Activated naive CD4-positive, alpha-beta T cell treated with anti-CD3 and anti-CD28 coated beads for 36 hours (primary cell): ENCODE results near the gene SUGP2. TPM values are rescaled to one million over a fixed set of nuclear protein-coding genes. Genes with fewer than 3 reads are reported as not detected.

Experiments
- CTCF ChIA-PET: fragments of 350-600 bp; sonication (Branson Sonifier 250); formaldehyde crosslinking; loops from one replicate; lab custom pipeline; 2021; ENCODE audit warnings: antibody characterized with exemption; lab: Charles Lee
- DNase-seq: peaks from one replicate; pipeline ENCODE4 v3.0.0-alpha.2; 2020
- H3K27ac Mint-ChIP-seq: one replicate; pipeline ENCODE4 v1.8.0; 2021; ENCODE audit warnings: mild to moderate bottlenecking, mixed read lengths
- H3K27me3 Mint-ChIP-seq: one replicate; pipeline ENCODE4 v1.8.0; 2021; ENCODE audit warnings: low read depth, mixed read lengths
- H3K36me3 Mint-ChIP-seq: one replicate; pipeline ENCODE4 v1.8.0; 2021; ENCODE audit warnings: low read depth, mixed read lengths
- H3K4me1 Mint-ChIP-seq: one replicate; pipeline ENCODE4 v1.8.0; 2021; ENCODE audit warnings: low read depth, mixed read lengths
- H3K4me3 Mint-ChIP-seq: one replicate; pipeline ENCODE4 v1.8.0; 2021; ENCODE audit warnings: mild to moderate bottlenecking, moderate library complexity, mixed read lengths
- H3K9me3 Mint-ChIP-seq: one replicate; pipeline ENCODE4 v1.8.0; 2021; ENCODE audit warnings: mixed read lengths
- intact Hi-C: fragments of 100-400 bp; cut with micrococcal nuclease; formaldehyde crosslinking; loops from one replicate; pipeline ENCODE4 v1.15.1; 2023
- total RNA-seq, 2 experiments: library from RNA; stranded (reverse); gene quantifications; one replicate each; pipeline ENCODE4 v1.2.3, GENCODE V29; 2021

Gene SUGP2
- total RNA-seq, 2 experiments from 2014 or later, result 149 to 154 TPM

- CTCF ChIA-PET, result interaction anchor here (0.6 kb wide), 1 partner anchor 186 kb away, joined by 4 read pairs; no protein-coding TSS in a partner anchor
- Mint-ChIP-seq H3K9me3 (no peaks in the 10 kb centered on the region), H3K36me3 (peaks cover 10% of the 10 kb centered on the region), H3K27me3 (no peaks in the 10 kb centered on the region), H3K4me3 (no peak overlapping the region), H3K4me1 (peaks cover 1% of the 10 kb centered on the region), H3K27ac (no peak overlapping the region)
- intact Hi-C loops, result no loop called here
- DNase-seq, result no peak
These were observed 24.0 kb upstream of the SUGP2 start for GRCh38 chr19:19057317-19057716.

GRCh38 chr19:19056636-19057275 is 23.4 kb upstream of the SUGP2 start:
- no peaks in the 10 kb centered on the region for H3K4me1 Mint-ChIP-seq
- H3K36me3 Mint-ChIP-seq, result peaks cover 10% of the 10 kb centered on the region
- CTCF ChIA-PET, result interaction anchor here (0.6 kb wide), 1 partner anchor 185 kb away, joined by 4 read pairs; no protein-coding TSS in a partner anchor
- no peaks in the 10 kb centered on the region for H3K27me3 Mint-ChIP-seq
- no peak overlapping the region for H3K27ac Mint-ChIP-seq
- no peak for DNase-seq
- intact Hi-C loops, result no loop called here
- no peaks in the 10 kb centered on the region for H3K9me3 Mint-ChIP-seq
- no peak overlapping the region for H3K4me3 Mint-ChIP-seq

GRCh38 chr19:19055701-19056100 is 22.4 kb upstream of the SUGP2 start:
- CTCF ChIA-PET, result interaction anchor here (2.6 kb wide), 1 partner anchor 60 kb away, joined by 9 read pairs; no protein-coding TSS in a partner anchor
- peaks cover 15% of the 10 kb centered on the region for H3K36me3 Mint-ChIP-seq
- no peaks in the 10 kb centered on the region for H3K27me3 Mint-ChIP-seq
- H3K27ac Mint-ChIP-seq, result no peak overlapping the region
- H3K9me3 Mint-ChIP-seq, result no peaks in the 10 kb centered on the region
- intact Hi-C loops, result loop anchor here (2.0 kb wide), 1 partner anchor 55 kb away; no protein-coding TSS in a partner anchor
- no peak for DNase-seq
- H3K4me3 Mint-ChIP-seq, result no peak overlapping the region
- no peaks in the 10 kb centered on the region for H3K4me1 Mint-ChIP-seq

GRCh38 chr19:19054939-19055440 is 21.7 kb upstream of the SUGP2 start:
- H3K4me3 Mint-ChIP-seq, result no peak overlapping the region
- H3K27ac Mint-ChIP-seq, result no peak overlapping the region
- no peaks in the 10 kb centered on the region for H3K27me3 Mint-ChIP-seq
- H3K9me3 Mint-ChIP-seq, result no peaks in the 10 kb centered on the region
- DNase-seq, result no peak
- no peaks in the 10 kb centered on the region for H3K4me1 Mint-ChIP-seq
- intact Hi-C loops, result loop anchor here (1.0 to 2.0 kb wide), 2 partner anchors 56 to 84 kb away; no protein-coding TSS in a partner anchor
- peaks cover 16% of the 10 kb centered on the region for H3K36me3 Mint-ChIP-seq
- CTCF ChIA-PET, result interaction anchor here (1.0 to 2.6 kb wide), 5 partner anchors 8 to 61 kb away, joined by 3 to 9 read pairs (median 6); partner anchors contain the start of gene SLC25A42

- Mint-ChIP-seq H3K27me3 (no peaks in the 10 kb centered on the region), H3K4me3 (no peak overlapping the region), H3K27ac (no peak overlapping the region), H3K4me1 (no peaks in the 10 kb centered on the region), H3K36me3 (peaks cover 16% of the 10 kb centered on the region), H3K9me3 (no peaks in the 10 kb centered on the region)
- intact Hi-C loops, result loop anchor here (1.0 to 2.0 kb wide), 2 partner anchors 56 to 85 kb away; no protein-coding TSS in a partner anchor
- CTCF ChIA-PET, result interaction anchor here (0.6 to 2.6 kb wide), 11 partner anchors 9 to 237 kb away, joined by 3 to 9 read pairs (median 4); partner anchors contain the start of gene SLC25A42
- DNase-seq, result no peak
These were observed 21.1 kb upstream of the SUGP2 start for GRCh38 chr19:19054315-19054938.

- peaks cover 16% of the 10 kb centered on the region for H3K36me3 Mint-ChIP-seq
- intact Hi-C loops, result loop anchor here (1.0 to 2.0 kb wide), 2 partner anchors 57 to 86 kb away; no protein-coding TSS in a partner anchor
- no peaks in the 10 kb centered on the region for H3K4me1 Mint-ChIP-seq
- no peak overlapping the region for H3K4me3 Mint-ChIP-seq
- H3K27me3 Mint-ChIP-seq, result no peaks in the 10 kb centered on the region
- H3K9me3 Mint-ChIP-seq, result no peaks in the 10 kb centered on the region
- no peak overlapping the region for H3K27ac Mint-ChIP-seq
- CTCF ChIA-PET, result interaction anchor here (0.6 to 2.6 kb wide), 15 partner anchors 9 to 238 kb away, joined by 3 to 9 read pairs (median 4); partner anchors contain the start of gene SLC25A42
- peak; percentile 62 for DNase-seq
These were observed 20.4 kb upstream of the SUGP2 start for GRCh38 chr19:19053508-19054314.

- CTCF ChIA-PET, result interaction anchor here (0.7 to 2.2 kb wide), 9 partner anchors 10 to 122 kb away, joined by 3 to 9 read pairs (median 4); no protein-coding TSS in a partner anchor
- no peak overlapping the region for H3K4me3 Mint-ChIP-seq
- H3K27me3 Mint-ChIP-seq, result no peaks in the 10 kb centered on the region
- peaks cover 14% of the 10 kb centered on the region for H3K36me3 Mint-ChIP-seq
- no peak overlapping the region for H3K27ac Mint-ChIP-seq
- H3K9me3 Mint-ChIP-seq, result no peaks in the 10 kb centered on the region
- DNase-seq, result no peak
- no peaks in the 10 kb centered on the region for H3K4me1 Mint-ChIP-seq
- intact Hi-C loops, result no loop called here
These were observed 19.6 kb upstream of the SUGP2 start for GRCh38 chr19:19052921-19053320.

GRCh38 chr19:19051478-19052213 is 18.3 kb upstream of the SUGP2 start:
- no peaks in the 10 kb centered on the region for H3K4me1 Mint-ChIP-seq
- intact Hi-C loops, result no loop called here
- H3K27me3 Mint-ChIP-seq, result no peaks in the 10 kb centered on the region
- peaks cover 20% of the 10 kb centered on the region for H3K36me3 Mint-ChIP-seq
- no peak overlapping the region for H3K4me3 Mint-ChIP-seq
- H3K27ac Mint-ChIP-seq, result no peak overlapping the region
- no peak for DNase-seq
- CTCF ChIA-PET, result interaction anchor here (0.5 to 1.8 kb wide), 2 partner anchors 22 to 123 kb away, joined by 3 to 7 read pairs; no protein-coding TSS in a partner anchor
- no peaks in the 10 kb centered on the region for H3K9me3 Mint-ChIP-seq

GRCh38 chr19:19050731-19051130 is 17.4 kb upstream of the SUGP2 start:
- H3K27ac Mint-ChIP-seq, result no peak overlapping the region
- H3K36me3 Mint-ChIP-seq, result peaks cover 21% of the 10 kb centered on the region
- H3K27me3 Mint-ChIP-seq, result no peaks in the 10 kb centered on the region
- no peaks in the 10 kb centered on the region for H3K4me1 Mint-ChIP-seq
- no peak for DNase-seq
- intact Hi-C loops, result no loop called here
- H3K9me3 Mint-ChIP-seq, result no peaks in the 10 kb centered on the region
- CTCF ChIA-PET, result interaction anchor here (0.6 kb wide), 1 partner anchor 80 kb away, joined by 3 read pairs; no protein-coding TSS in a partner anchor
- H3K4me3 Mint-ChIP-seq, result no peak overlapping the region

GRCh38 chr19:19050104-19050503 is 16.8 kb upstream of the SUGP2 start:
- Mint-ChIP-seq H3K9me3 (no peaks in the 10 kb centered on the region), H3K27ac (no peak overlapping the region), H3K4me3 (no peak overlapping the region), H3K4me1 (no peaks in the 10 kb centered on the region), H3K27me3 (no peaks in the 10 kb centered on the region), H3K36me3 (peaks cover 23% of the 10 kb centered on the region)
- CTCF ChIA-PET, result interaction anchor here (0.6 kb wide), 1 partner anchor 80 kb away, joined by 3 read pairs; no protein-coding TSS in a partner anchor
- intact Hi-C loops, result no loop called here
- no peak for DNase-seq

- no peak overlapping the region for H3K4me3 Mint-ChIP-seq
- no peaks in the 10 kb centered on the region for H3K27me3 Mint-ChIP-seq
- intact Hi-C loops, result no loop called here
- peaks cover 26% of the 10 kb centered on the region for H3K36me3 Mint-ChIP-seq
- DNase-seq, result no peak
- H3K4me1 Mint-ChIP-seq, result no peaks in the 10 kb centered on the region
- CTCF ChIA-PET, result no interaction called here
- H3K27ac Mint-ChIP-seq, result no peak overlapping the region
- no peaks in the 10 kb centered on the region for H3K9me3 Mint-ChIP-seq
These were observed 16.1 kb upstream of the SUGP2 start for GRCh38 chr19:19049406-19049805.
